ENCODE measurements around the gene MLPH.

The MLPH gene

GRCh38 chr2:237566401-237567235, 79.6 kb downstream of the MLPH start, which contains the start of gene PRLH:
TSS of gene PRLH (plus strand) at chr2:237566574. CDS start at chr2:237566574, 0 bp downstream.
- ChIA-PET POLR2A (no interaction called here), CTCF (no interaction called here)
- TF ChIP-seq BHLHE40 (IDR thresholded peaks at IDR 0.05; ENCODE audit: borderline replicate concordance), result no peak
- TF ChIP-seq TARDBP (IDR thresholded peaks at IDR 0.05), result no peak
- no peak for TF ChIP-seq FOXA1 (IDR thresholded peaks at IDR 0.05)
- TF ChIP-seq HDGF (IDR thresholded peaks at IDR 0.05; ENCODE audit: borderline replicate concordance), result no peak
- TF ChIP-seq CTBP1 (IDR thresholded peaks at IDR 0.05; ENCODE audit: borderline replicate concordance), result no peak
- TF ChIP-seq NFRKB (IDR thresholded peaks at IDR 0.05), result no peak
- TF ChIP-seq LEF1 (IDR thresholded peaks at IDR 0.05; ENCODE audit: borderline replicate concordance), result no peak
- no peak for TF ChIP-seq ZNF384 (IDR thresholded peaks at IDR 0.05)
- TF ChIP-seq ARNT (IDR thresholded peaks at IDR 0.05), result no peak
- no peak for TF ChIP-seq L3MBTL2 (conservative IDR thresholded peaks at IDR 0.05)
- no peak for TF ChIP-seq FOXK2 (IDR thresholded peaks at IDR 0.05)
- TF ChIP-seq FOXM1 (IDR thresholded peaks at IDR 0.05; ENCODE audit: borderline replicate concordance), result no peak
- TF ChIP-seq SP1 (IDR thresholded peaks at IDR 0.05), result no peak
- TF ChIP-seq, protein P1, sequence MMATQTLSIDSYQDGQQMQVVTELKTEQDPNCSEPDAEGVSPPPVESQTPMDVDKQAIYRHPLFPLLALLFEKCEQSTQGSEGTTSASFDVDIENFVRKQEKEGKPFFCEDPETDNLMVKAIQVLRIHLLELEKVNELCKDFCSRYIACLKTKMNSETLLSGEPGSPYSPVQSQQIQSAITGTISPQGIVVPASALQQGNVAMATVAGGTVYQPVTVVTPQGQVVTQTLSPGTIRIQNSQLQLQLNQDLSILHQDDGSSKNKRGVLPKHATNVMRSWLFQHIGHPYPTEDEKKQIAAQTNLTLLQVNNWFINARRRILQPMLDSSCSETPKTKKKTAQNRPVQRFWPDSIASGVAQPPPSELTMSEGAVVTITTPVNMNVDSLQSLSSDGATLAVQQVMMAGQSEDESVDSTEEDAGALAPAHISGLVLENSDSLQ (IDR thresholded peaks at IDR 0.05), result no peak
- TF ChIP-seq SUZ12 (IDR thresholded peaks at IDR 0.05), result no peak
- TF ChIP-seq ELF4 (IDR thresholded peaks at IDR 0.05), result no peak
- no peak for DNase-seq (ENCODE audit: extremely low spot score)

- no peak for DNase-seq (ENCODE audit: extremely low spot score)
- ChIA-PET POLR2A (no interaction called here), CTCF (no interaction called here)
- no peak for TF ChIP-seq FOXK2 (IDR thresholded peaks at IDR 0.05)
- TF ChIP-seq, protein P1 (IDR thresholded peaks at IDR 0.05), result no peak
Measured at GRCh38 chr2:237567276-237568029, 80.4 kb downstream of the MLPH start.

DNA sequence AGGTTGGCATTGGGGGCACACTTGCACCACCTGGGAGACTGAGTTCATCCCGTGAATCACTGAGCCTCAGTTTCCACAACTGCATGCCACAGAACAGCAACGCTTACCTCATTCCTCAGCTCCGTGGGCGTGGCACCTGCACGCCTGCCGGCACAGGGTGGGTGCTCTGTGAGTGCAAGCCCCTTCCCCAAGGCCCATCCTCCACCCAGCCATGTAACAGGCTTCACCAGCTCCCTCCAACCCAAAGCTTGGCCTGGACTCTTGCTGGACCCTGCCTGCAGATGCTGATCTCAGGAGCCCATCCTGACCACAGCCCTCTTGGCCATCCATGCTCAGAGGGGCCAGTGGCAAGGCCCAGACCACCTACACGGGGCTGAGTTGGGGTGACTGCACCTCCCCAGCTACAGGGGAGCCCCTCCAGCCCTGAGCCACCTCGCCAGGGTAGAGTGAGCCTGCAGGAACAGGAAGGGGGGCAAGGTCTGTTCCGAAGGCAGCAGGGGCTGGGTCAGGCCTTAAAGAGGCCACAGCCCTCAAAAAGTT, 81.1 kb downstream of the MLPH start:
- DNase-seq (ENCODE audit: extremely low spot score), result no peak
- TF ChIP-seq SUZ12 (IDR thresholded peaks at IDR 0.05) (no peak), ELF4 (IDR thresholded peaks at IDR 0.05) (no peak), NFRKB (IDR thresholded peaks at IDR 0.05) (no peak), TARDBP (IDR thresholded peaks at IDR 0.05) (no peak), BHLHE40 (IDR thresholded peaks at IDR 0.05; ENCODE audit: borderline replicate concordance) (no peak), FOXA1 (IDR thresholded peaks at IDR 0.05) (no peak), CTBP1 (IDR thresholded peaks at IDR 0.05; ENCODE audit: borderline replicate concordance) (no peak), L3MBTL2 (conservative IDR thresholded peaks at IDR 0.05) (no peak), ZNF384 (IDR thresholded peaks at IDR 0.05) (no peak), FOXK2 (IDR thresholded peaks at IDR 0.05) (no peak), LEF1 (IDR thresholded peaks at IDR 0.05; ENCODE audit: borderline replicate concordance) (no peak), SP1 (IDR thresholded peaks at IDR 0.05) (no peak), FOXM1 (IDR thresholded peaks at IDR 0.05; ENCODE audit: borderline replicate concordance) (no peak), HDGF (IDR thresholded peaks at IDR 0.05; ENCODE audit: borderline replicate concordance) (no peak), ARNT (IDR thresholded peaks at IDR 0.05) (no peak)
- TF ChIP-seq, protein P1 (IDR thresholded peaks at IDR 0.05), result no peak
- ChIA-PET CTCF (no interaction called here), POLR2A (no interaction called here)

- no peak for DNase-seq (ENCODE audit: extremely low spot score)
- ChIA-PET POLR2A (no interaction called here), CTCF (no interaction called here)
- no peak for TF ChIP-seq FOXK2 (IDR thresholded peaks at IDR 0.05)
- no peak for TF ChIP-seq SP1 (IDR thresholded peaks at IDR 0.05)
- TF ChIP-seq CTBP1 (IDR thresholded peaks at IDR 0.05; ENCODE audit: borderline replicate concordance), result no peak
- TF ChIP-seq L3MBTL2 (conservative IDR thresholded peaks at IDR 0.05), result no peak
- TF ChIP-seq, protein P1 (IDR thresholded peaks at IDR 0.05), result no peak
- TF ChIP-seq LEF1 (IDR thresholded peaks at IDR 0.05; ENCODE audit: borderline replicate concordance), result no peak
Measured at GRCh38 chr2:237569041-237569440, 82.0 kb downstream of the MLPH start.

- POLR2A ChIA-PET, result no interaction called here
- no peak for DNase-seq (ENCODE audit: extremely low spot score)
- TF ChIP-seq FOXA1 (IDR thresholded peaks at IDR 0.05) (no peak), ELF4 (IDR thresholded peaks at IDR 0.05) (no peak), NFRKB (IDR thresholded peaks at IDR 0.05) (no peak), TARDBP (IDR thresholded peaks at IDR 0.05) (no peak), ZNF384 (IDR thresholded peaks at IDR 0.05) (no peak), ARNT (IDR thresholded peaks at IDR 0.05) (no peak), HDGF (IDR thresholded peaks at IDR 0.05; ENCODE audit: borderline replicate concordance) (no peak), SP1 (IDR thresholded peaks at IDR 0.05) (no peak), LEF1 (IDR thresholded peaks at IDR 0.05; ENCODE audit: borderline replicate concordance) (no peak), L3MBTL2 (conservative IDR thresholded peaks at IDR 0.05) (no peak), CTBP1 (IDR thresholded peaks at IDR 0.05; ENCODE audit: borderline replicate concordance) (no peak), FOXK2 (IDR thresholded peaks at IDR 0.05) (no peak), BHLHE40 (IDR thresholded peaks at IDR 0.05; ENCODE audit: borderline replicate concordance) (no peak), SUZ12 (IDR thresholded peaks at IDR 0.05) (no peak), FOXM1 (IDR thresholded peaks at IDR 0.05; ENCODE audit: borderline replicate concordance) (no peak)
- TF ChIP-seq, protein P1 (IDR thresholded peaks at IDR 0.05), result no peak
- CTCF ChIA-PET, result interaction anchor here (0.6 to 1.8 kb wide), 2 partner anchors 57 to 84 kb away, joined by 3 to 8 read pairs; no protein-coding TSS in a partner anchor
Measured at GRCh38 chr2:237569896-237570295, 82.8 kb downstream of the MLPH start.
